GM13976 (cell line): ENCODE results near the gene TMCC2.

Experiments used
- DNase-seq: peaks from one replicate; pipeline ENCODE4 v3.0.0; 2012; ENCODE audit warnings: low spot score
- CTCF ChIP-seq: IDR thresholded peaks from 2 replicates; pipeline ENCODE4 v1.5.1; 2012; ENCODE audit warnings: borderline replicate concordance, mild to moderate bottlenecking; ENCODE audit not compliant: insufficient read depth; ENCODE audit errors: extremely low read depth, missing control alignments, control extremely low read depth
- in situ Hi-C: fragments of 300-500 bp; cut with MboI; formaldehyde crosslinking; loops from one replicate; pipeline ENCODE4 v1.12.0; 2022; ENCODE audit warnings: low sequenced_read_pairs, mixed read lengths, inconsistent platforms; ENCODE audit not compliant: unreplicated experiment

TMCC2 gene

GRCh38 chr1:205313563-205314308 is 86.0 kb downstream of the TMCC2 start:
- in situ Hi-C loops, result no loop called here
- DNase-seq, result peak; percentile 73
- no peak for TF ChIP-seq CTCF

GRCh38 chr1:205315008-205315618 is 87.4 kb downstream of the TMCC2 start:
- in situ Hi-C loops, result no loop called here
- no peak for TF ChIP-seq CTCF
- DNase-seq, result no peak

DNA sequence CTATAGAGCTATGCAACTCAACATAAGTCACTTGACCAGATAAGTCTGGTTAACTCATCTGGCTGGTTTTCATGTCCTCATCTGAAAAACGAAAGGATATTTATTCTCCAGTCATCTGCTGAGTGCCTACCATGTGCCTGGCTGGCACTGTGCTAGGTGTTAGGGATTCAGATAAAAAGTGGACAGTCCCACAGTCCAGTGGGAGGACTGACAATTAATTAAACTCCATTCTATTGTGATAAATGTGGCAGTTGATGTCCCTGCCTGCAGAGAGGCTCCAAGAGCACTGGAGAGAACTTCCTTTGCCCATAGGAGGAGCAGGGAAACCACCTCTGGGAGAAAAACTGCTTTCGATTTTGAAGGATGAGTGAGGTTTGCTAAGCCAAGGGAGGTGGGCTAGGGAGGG is 88.4 kb downstream of the TMCC2 start:
- DNase-seq, result no peak
- no peak for TF ChIP-seq CTCF
- in situ Hi-C loops, result no loop called here

GRCh38 chr1:205317311-205317917 is 89.7 kb downstream of the TMCC2 start:
- no peak for TF ChIP-seq CTCF
- no peak for DNase-seq
- in situ Hi-C loops, result no loop called here

- in situ Hi-C loops, result no loop called here
- DNase-seq, result no peak
- TF ChIP-seq CTCF, result no peak
Measured at GRCh38 chr1:205318231-205318991, 90.7 kb downstream of the TMCC2 start.
